SK-N-MC (cell line): Measurements from ENCODE around the gene DNHD1.

ENCODE experiments used
- EZH2 ChIP-seq: fragments of 200-600 bp; sonication (generic); IDR thresholded peaks from one replicate; pipeline ENCODE4 v1.6.1; 2017; ENCODE audit warnings: antibody characterized with exemption
- POLR2AphosphoS5 ChIP-seq: IDR thresholded peaks from 2 replicates; pipeline ENCODE4 v1.6.1; 2012; ENCODE audit warnings: mild to moderate bottlenecking, low read depth, low read length, borderline replicate concordance

DNA sequence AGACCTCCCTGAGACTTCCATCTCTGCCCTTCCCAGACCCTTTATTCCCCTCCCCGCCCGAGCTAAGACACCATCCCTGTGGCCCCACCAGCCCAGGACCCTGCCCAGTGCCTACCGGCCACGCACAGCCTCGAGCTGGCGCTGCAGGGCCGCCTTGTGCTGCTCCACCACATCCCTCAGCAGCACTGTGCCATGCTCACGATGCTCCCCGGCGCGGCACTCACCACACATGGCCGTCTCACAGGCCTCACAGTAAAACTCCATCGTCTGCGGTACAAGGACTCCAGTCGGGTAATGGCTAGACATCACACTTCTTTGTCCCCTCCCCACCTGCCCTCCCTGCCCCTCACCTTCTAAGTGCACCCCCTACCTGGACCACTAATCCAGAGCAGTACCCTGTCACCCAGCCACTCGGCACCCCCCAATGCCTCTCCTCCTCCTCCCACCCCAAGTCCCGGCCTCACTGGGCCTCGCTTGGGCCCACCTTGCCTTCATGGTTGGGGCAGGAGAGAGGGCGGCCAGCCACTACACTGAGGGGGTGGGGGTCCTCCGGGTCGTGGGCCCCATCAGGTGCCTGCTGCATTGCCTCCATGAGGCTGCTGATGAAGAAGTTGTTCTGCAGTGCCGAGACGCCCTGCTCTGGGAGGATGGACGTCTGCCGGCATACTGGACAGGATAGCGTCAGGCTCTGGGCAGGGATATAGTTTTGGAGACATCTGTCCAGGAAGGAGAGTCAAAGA lies 39.3 kb upstream of the DNHD1 start:
- TF ChIP-seq POLR2AphosphoS5 (no peak), EZH2 (no peak)
